GM12892 (cell line): ENCODE results near the gene NDUFB3.
"Not testable (repeated sequence)": the region's sequence is repeated elsewhere in the genome, so short reads cannot be mapped to it uniquely, and the experiment has no call there.

Experiments
- POLR2A ChIP-seq: IDR thresholded peaks from 2 replicates; pipeline ENCODE4 v1.6.1; 2011; ENCODE audit warnings: low read depth, low read length, control low read depth
- POLR2AphosphoS5 ChIP-seq: IDR thresholded peaks from 2 replicates; pipeline ENCODE4 v1.6.1; 2011; ENCODE audit warnings: low read depth, low read length, control low read depth

GRCh38 chr2:201117735-201118094 is 45.9 kb downstream of the NDUFB3 start:
- not testable (repeated sequence) for TF ChIP-seq POLR2A, POLR2AphosphoS5
